HG03439 (cell line): Measurements from ENCODE around the gene LIF.

Experiments used
- ATAC-seq: cut with Tn5 transposase; IDR thresholded peaks from one replicate; pipeline ENCODE4 v1.9.1; 2021; ENCODE audit warnings: mild to moderate bottlenecking, moderate library complexity; ENCODE audit not compliant: unreplicated experiment

Gene LIF

GRCh38 chr22:30195245-30196140 lies 51.1 kb downstream of the LIF start:
- ATAC-seq = no peak

- ATAC-seq = no peak
These were observed 53.4 kb downstream of the LIF start for GRCh38 chr22:30193031-30193775.

GRCh38 chr22:30192427-30192826 lies 54.1 kb downstream of the LIF start:
- ATAC-seq = no peak

- ATAC-seq = no peak
These were observed 55.4 kb downstream of the LIF start for GRCh38 chr22:30191040-30191701.

GRCh38 chr22:30190574-30190973 lies 56.0 kb downstream of the LIF start:
- no peak for ATAC-seq
